ENCODE results near the gene CFAP90. TPM values are rescaled to one million over a fixed set of nuclear protein-coding genes. Genes with fewer than 3 reads are reported as not detected.

CFAP90 gene
- total RNA-seq, 1 experiment from 2014 or later = 0.29 TPM

DNA sequence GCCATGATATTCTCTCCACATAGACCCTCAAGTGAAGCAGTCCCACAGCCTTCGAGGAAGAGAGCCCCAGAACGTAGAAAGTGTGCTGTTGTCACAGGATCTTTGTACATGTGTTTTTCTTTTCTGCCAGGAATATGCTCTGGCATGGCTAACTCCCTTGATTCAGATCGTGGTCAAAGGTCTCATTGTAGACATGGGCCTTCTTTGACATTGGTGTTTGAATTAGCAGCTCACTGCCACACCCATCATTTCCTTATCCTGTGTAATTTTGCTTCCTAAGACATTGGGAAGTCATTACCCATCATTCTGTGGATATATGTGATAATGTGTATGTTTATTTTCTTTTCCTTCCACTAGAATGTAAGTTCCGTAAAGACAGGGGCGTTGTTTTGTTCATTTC, 43.5 kb upstream of the CFAP90 start:
- DNase-seq = no peak
- Mint-ChIP-seq H3K27me3 (ENCODE audit: insufficient read depth, unreplicated experiment) (no peaks in the 10 kb centered on the region), H3K27ac (ENCODE audit: unreplicated experiment) (no peak overlapping the region), H3K36me3 (ENCODE audit: insufficient read depth, unreplicated experiment) (peaks cover 88% of the 10 kb centered on the region), H3K9me3 (ENCODE audit: unreplicated experiment) (no peaks in the 10 kb centered on the region), H3K4me3 (ENCODE audit: unreplicated experiment) (no peak overlapping the region), H3K4me1 (ENCODE audit: low read depth, unreplicated experiment) (no peaks in the 10 kb centered on the region)
- no peak for TF ChIP-seq CTCF (IDR thresholded peaks at IDR 0.05; ENCODE audit: insufficient read depth in 1 of 2, low read depth in 1 of 2, low read length in 1 of 2, severe bottlenecking in 1 of 2, unreplicated experiment in 1 of 2)
- Histone ChIP-seq H3K4me3 (ENCODE audit: low read depth, low read length) (no peak overlapping the region), H3K4me1 (no peaks in the 10 kb centered on the region), H3K36me3 (ENCODE audit: control insufficient read depth, insufficient read depth, low read length) (peaks cover 8% of the 10 kb centered on the region), H3K27me3 (replicated peaks; ENCODE audit: control insufficient read depth, insufficient read depth, low read length) (no peaks in the 10 kb centered on the region), H3K9me3 (no peaks in the 10 kb centered on the region)
- POLR2A ChIA-PET = no interaction called here
- no TSS peak for BruUV-seq (replicated peaks)
- CTCF ChIA-PET = no interaction called here
- intact Hi-C loops (cut with micrococcal nuclease; ENCODE audit: unreplicated experiment) = no loop called here

DNA sequence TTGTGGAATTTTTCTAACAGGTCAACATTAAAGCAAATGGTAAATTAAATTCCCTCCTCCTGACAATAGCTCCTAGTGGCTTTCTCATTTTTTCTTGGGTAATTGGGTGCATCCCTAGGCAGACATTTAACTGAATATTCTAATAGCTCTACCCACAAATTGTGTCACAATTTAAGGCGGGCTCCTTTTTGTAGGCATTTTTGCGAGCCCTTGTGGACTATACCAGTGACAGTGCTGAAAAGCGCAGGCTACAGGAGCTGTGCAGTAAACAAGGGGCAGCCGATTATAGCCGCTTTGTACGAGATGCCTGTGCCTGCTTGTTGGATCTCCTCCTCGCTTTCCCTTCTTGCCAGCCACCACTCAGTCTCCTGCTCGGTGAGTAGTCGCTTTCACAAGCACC, 38.0 kb upstream of the CFAP90 start:
- no peaks in the 10 kb centered on the region for H3K9me3 Mint-ChIP-seq (ENCODE audit: unreplicated experiment)
- POLR2A ChIA-PET = interaction anchor here (0.6 kb wide), 1 partner anchor 20 kb away, joined by 3 read pairs; the partner anchor contains the start of genes FASTKD3 and MTRR
- peaks cover 74% of the 10 kb centered on the region for H3K36me3 Mint-ChIP-seq (ENCODE audit: insufficient read depth, unreplicated experiment)

DNA sequence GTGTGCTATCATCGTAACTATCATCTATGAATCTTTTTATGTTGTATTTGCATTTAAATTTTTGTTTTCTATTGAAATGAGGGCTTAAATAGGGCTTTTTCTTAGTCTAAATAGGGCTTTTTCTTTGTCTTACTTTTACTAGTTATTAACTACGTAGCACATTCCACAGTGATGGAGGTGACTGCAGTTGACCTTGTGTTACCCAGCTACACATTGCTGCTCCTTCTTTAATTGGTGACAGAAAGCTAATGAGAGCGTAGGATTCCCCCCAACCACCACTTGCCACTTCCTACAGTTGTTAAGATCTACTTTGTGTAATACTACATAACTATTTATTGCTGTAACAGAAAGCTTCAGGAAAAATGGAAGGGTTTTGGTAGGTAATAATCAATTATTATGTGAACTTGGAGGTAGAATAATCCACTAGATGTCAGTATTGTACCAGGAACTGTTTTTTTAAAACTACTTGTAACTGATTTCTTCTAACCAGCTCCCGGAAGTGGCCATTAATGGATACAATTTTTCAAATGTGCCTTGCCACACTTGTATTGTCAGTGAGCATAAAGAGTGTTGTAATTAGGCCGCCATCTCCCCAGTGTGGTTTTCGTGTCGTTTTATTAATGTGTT, 36.0 kb upstream of the CFAP90 start:
- no peak overlapping the region for H3K4me3 Mint-ChIP-seq (ENCODE audit: unreplicated experiment)
- TF ChIP-seq CTCF (IDR thresholded peaks at IDR 0.05; ENCODE audit: insufficient read depth in 1 of 2, low read depth in 1 of 2, low read length in 1 of 2, severe bottlenecking in 1 of 2, unreplicated experiment in 1 of 2) = peak in 1 of 2 experiments; percentile 30
- H3K27ac Mint-ChIP-seq (ENCODE audit: unreplicated experiment) = no peak overlapping the region
- no peaks in the 10 kb centered on the region for H3K9me3 Mint-ChIP-seq (ENCODE audit: unreplicated experiment)
- no peaks in the 10 kb centered on the region for H3K27me3 ChIP-seq (replicated peaks; ENCODE audit: control insufficient read depth, insufficient read depth, low read length)
- H3K4me1 Mint-ChIP-seq (ENCODE audit: low read depth, unreplicated experiment) = no peaks in the 10 kb centered on the region
- peaks cover 70% of the 10 kb centered on the region for H3K36me3 Mint-ChIP-seq (ENCODE audit: insufficient read depth, unreplicated experiment)
- intact Hi-C loops (cut with micrococcal nuclease; ENCODE audit: unreplicated experiment) = no loop called here
- CTCF ChIA-PET = interaction anchor here (0.6 kb wide), 1 partner anchor 658 kb away, joined by 3 read pairs; no protein-coding TSS in a partner anchor
- POLR2A ChIA-PET = no interaction called here
- H3K36me3 ChIP-seq (ENCODE audit: control insufficient read depth, insufficient read depth, low read length) = peaks cover 6% of the 10 kb centered on the region
- H3K9me3 ChIP-seq = no peaks in the 10 kb centered on the region
- H3K4me1 ChIP-seq = no peaks in the 10 kb centered on the region
- no peak for DNase-seq
- BruUV-seq (replicated peaks) = no TSS peak
- H3K4me3 ChIP-seq (ENCODE audit: low read depth, low read length) = no peak overlapping the region
- H3K27me3 Mint-ChIP-seq (ENCODE audit: insufficient read depth, unreplicated experiment) = no peaks in the 10 kb centered on the region

More for the DNA sequence above, 38.0 kb upstream of the CFAP90 start:
- H3K4me3 Mint-ChIP-seq (ENCODE audit: unreplicated experiment) = no peak overlapping the region
- Histone ChIP-seq H3K4me1 (no peaks in the 10 kb centered on the region), H3K9me3 (no peaks in the 10 kb centered on the region), H3K36me3 (ENCODE audit: control insufficient read depth, insufficient read depth, low read length) (peaks cover 5% of the 10 kb centered on the region; the same call in 1 of the 2 replicates), H3K27me3 (replicated peaks; ENCODE audit: control insufficient read depth, insufficient read depth, low read length) (no peaks in the 10 kb centered on the region), H3K4me3 (ENCODE audit: low read depth, low read length) (no peak overlapping the region)
- H3K4me1 Mint-ChIP-seq (ENCODE audit: low read depth, unreplicated experiment) = no peaks in the 10 kb centered on the region
- no peak overlapping the region for H3K27ac Mint-ChIP-seq (ENCODE audit: unreplicated experiment)
- no peak for TF ChIP-seq CTCF (IDR thresholded peaks at IDR 0.05; ENCODE audit: insufficient read depth in 1 of 2, low read depth in 1 of 2, low read length in 1 of 2, severe bottlenecking in 1 of 2, unreplicated experiment in 1 of 2)
- no TSS peak for BruUV-seq (replicated peaks)
- intact Hi-C loops (cut with micrococcal nuclease; ENCODE audit: unreplicated experiment) = no loop called here
- no peak for DNase-seq
- CTCF ChIA-PET = no interaction called here
- no peaks in the 10 kb centered on the region for H3K27me3 Mint-ChIP-seq (ENCODE audit: insufficient read depth, unreplicated experiment)

All from Caco-2 (cell line).